ENCODE data around the gene HMCES. TPM values are rescaled to one million over a fixed set of nuclear protein-coding genes. Genes with fewer than 3 reads are reported as not detected.

The HMCES gene
- total and polyA plus RNA-seq, 2 of the 13 experiments (the other 11 are each of a cell fraction or from before 2014, with no cell fraction given) = 16.1 to 37.5 TPM

DNA sequence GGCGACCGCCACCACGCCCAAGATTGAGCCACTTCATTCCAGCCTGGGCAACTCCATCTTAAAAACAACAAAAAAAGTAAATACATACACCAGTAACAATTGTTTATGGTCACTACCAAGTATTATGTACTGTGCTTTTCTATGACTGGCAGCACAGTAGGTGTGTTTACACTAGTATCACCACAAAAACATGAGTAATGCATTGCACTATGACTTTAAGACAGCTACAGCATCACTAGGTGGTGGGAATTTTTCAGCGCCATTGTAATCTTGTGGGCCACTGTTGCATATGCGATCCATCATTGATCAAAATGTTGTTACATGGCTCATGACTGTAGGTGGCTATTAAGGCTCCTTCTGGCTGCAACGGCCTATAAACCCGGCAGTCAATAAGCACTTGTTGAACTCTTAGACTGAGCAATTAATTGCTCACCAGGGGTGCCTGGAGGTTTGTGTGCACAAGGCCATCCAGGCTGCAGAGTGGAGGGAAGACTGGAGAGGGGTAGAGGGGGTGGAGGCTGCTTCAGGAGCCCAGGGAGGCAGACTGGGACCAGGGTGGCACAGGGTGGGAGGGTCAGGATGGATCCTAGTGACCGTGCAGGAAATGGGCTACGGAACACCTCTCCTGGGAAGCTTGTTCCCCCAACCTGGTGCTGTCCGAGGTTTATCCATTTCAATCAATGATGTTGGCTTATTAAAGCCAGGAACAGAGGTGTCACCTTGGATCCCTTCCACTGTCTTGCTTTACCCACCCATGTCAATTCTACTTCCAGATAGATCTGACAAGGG, 47.1 kb upstream of the HMCES start (continued):
- TF ChIP-seq NKX3-1 (CRISPR knock-in tag; IDR thresholded peaks at IDR 0.05) = no peak
- TF ChIP-seq, protein P1, sequence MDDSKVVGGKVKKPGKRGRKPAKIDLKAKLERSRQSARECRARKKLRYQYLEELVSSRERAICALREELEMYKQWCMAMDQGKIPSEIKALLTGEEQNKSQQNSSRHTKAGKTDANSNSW (CRISPR knock-in tag; IDR thresholded peaks at IDR 0.05; ENCODE audit: borderline replicate concordance) = no peak
- no peak for TF ChIP-seq ZNF652 (CRISPR knock-in tag; IDR thresholded peaks at IDR 0.05; ENCODE audit: borderline replicate concordance, low read depth)
- TF ChIP-seq, protein P2, sequence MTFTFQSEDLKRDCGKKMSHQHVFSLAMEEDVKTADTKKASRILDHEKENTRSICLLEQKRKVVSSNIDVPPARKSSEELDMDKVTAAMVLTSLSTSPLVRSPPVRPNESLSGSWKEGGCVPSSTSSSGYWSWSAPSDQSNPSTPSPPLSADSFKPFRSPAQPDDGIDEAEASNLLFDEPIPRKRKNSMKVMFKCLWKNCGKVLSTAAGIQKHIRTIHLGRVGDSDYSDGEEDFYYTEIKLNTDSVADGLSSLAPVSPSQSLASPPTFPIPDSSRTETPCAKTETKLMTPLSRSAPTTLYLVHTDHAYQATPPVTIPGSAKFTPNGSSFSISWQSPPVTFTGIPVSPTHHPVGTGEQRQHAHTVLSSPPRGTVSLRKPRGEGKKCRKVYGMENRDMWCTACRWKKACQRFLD (CRISPR knock-in tag; IDR thresholded peaks at IDR 0.05; ENCODE audit: borderline replicate concordance) = no peak
- TF ChIP-seq ZNF441 (CRISPR knock-in tag; IDR thresholded peaks at IDR 0.05; ENCODE audit: borderline replicate concordance) = no peak
- no peak for TF ChIP-seq ATF7 (IDR thresholded peaks at IDR 0.05)
- TF ChIP-seq ATF7 (CRISPR knock-in tag; IDR thresholded peaks at IDR 0.05) = no peak
- TF ChIP-seq CAMTA2 (CRISPR knock-in tag; IDR thresholded peaks at IDR 0.05; ENCODE audit: borderline replicate concordance) = no peak
- TF ChIP-seq POLR2A (IDR thresholded peaks at IDR 0.05; ENCODE audit: insufficient read depth in 1 of 2, low read depth in 2 of 2, low read length in 2 of 2) = no peak
- TF ChIP-seq SRF (IDR thresholded peaks at IDR 0.05; ENCODE audit: low read depth, low read length) = no peak
- no peak for TF ChIP-seq ZNF292 (CRISPR knock-in tag; IDR thresholded peaks at IDR 0.05; ENCODE audit: borderline replicate concordance, low read depth)
- TF ChIP-seq, protein P3, sequence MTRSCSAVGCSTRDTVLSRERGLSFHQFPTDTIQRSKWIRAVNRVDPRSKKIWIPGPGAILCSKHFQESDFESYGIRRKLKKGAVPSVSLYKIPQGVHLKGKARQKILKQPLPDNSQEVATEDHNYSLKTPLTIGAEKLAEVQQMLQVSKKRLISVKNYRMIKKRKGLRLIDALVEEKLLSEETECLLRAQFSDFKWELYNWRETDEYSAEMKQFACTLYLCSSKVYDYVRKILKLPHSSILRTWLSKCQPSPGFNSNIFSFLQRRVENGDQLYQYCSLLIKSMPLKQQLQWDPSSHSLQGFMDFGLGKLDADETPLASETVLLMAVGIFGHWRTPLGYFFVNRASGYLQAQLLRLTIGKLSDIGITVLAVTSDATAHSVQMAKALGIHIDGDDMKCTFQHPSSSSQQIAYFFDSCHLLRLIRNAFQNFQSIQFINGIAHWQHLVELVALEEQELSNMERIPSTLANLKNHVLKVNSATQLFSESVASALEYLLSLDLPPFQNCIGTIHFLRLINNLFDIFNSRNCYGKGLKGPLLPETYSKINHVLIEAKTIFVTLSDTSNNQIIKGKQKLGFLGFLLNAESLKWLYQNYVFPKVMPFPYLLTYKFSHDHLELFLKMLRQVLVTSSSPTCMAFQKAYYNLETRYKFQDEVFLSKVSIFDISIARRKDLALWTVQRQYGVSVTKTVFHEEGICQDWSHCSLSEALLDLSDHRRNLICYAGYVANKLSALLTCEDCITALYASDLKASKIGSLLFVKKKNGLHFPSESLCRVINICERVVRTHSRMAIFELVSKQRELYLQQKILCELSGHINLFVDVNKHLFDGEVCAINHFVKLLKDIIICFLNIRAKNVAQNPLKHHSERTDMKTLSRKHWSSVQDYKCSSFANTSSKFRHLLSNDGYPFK (CRISPR knock-in tag; IDR thresholded peaks at IDR 0.05; ENCODE audit: borderline replicate concordance) = no peak
- TF ChIP-seq, protein P4, sequence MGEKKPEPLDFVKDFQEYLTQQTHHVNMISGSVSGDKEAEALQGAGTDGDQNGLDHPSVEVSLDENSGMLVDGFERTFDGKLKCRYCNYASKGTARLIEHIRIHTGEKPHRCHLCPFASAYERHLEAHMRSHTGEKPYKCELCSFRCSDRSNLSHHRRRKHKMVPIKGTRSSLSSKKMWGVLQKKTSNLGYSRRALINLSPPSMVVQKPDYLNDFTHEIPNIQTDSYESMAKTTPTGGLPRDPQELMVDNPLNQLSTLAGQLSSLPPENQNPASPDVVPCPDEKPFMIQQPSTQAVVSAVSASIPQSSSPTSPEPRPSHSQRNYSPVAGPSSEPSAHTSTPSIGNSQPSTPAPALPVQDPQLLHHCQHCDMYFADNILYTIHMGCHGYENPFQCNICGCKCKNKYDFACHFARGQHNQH (CRISPR knock-in tag; IDR thresholded peaks at IDR 0.05) = no peak
- no peak for TF ChIP-seq IRF2 (CRISPR knock-in tag; IDR thresholded peaks at IDR 0.05)
- TF ChIP-seq, protein P5, sequence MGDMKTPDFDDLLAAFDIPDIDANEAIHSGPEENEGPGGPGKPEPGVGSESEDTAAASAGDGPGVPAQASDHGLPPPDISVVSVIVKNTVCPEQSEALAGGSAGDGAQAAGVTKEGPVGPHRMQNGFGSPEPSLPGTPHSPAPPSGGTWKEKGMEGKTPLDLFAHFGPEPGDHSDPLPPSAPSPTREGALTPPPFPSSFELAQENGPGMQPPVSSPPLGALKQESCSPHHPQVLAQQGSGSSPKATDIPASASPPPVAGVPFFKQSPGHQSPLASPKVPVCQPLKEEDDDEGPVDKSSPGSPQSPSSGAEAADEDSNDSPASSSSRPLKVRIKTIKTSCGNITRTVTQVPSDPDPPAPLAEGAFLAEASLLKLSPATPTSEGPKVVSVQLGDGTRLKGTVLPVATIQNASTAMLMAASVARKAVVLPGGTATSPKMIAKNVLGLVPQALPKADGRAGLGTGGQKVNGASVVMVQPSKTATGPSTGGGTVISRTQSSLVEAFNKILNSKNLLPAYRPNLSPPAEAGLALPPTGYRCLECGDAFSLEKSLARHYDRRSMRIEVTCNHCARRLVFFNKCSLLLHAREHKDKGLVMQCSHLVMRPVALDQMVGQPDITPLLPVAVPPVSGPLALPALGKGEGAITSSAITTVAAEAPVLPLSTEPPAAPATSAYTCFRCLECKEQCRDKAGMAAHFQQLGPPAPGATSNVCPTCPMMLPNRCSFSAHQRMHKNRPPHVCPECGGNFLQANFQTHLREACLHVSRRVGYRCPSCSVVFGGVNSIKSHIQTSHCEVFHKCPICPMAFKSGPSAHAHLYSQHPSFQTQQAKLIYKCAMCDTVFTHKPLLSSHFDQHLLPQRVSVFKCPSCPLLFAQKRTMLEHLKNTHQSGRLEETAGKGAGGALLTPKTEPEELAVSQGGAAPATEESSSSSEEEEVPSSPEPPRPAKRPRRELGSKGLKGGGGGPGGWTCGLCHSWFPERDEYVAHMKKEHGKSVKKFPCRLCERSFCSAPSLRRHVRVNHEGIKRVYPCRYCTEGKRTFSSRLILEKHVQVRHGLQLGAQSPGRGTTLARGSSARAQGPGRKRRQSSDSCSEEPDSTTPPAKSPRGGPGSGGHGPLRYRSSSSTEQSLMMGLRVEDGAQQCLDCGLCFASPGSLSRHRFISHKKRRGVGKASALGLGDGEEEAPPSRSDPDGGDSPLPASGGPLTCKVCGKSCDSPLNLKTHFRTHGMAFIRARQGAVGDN (CRISPR knock-in tag; IDR thresholded peaks at IDR 0.05) = peak; percentile 24; the same call in 1 of the 2 replicates
- TF ChIP-seq ZNF839 (CRISPR knock-in tag; IDR thresholded peaks at IDR 0.05; ENCODE audit: borderline replicate concordance) = no peak
- TF ChIP-seq NFKBIZ (CRISPR knock-in tag; IDR thresholded peaks at IDR 0.05) = no peak
- no peak for TF ChIP-seq SRSF4 (IDR thresholded peaks at IDR 0.05; ENCODE audit: low read depth, low read length, poor library complexity, severe bottlenecking)
- TF ChIP-seq TMF1 (CRISPR knock-in tag; IDR thresholded peaks at IDR 0.05; ENCODE audit: low read depth) = no peak
